Stromal cell of bone marrow (primary cell): Measurements from ENCODE around the gene ADD2.
"Not testable (repeated sequence)": the region's sequence is repeated elsewhere in the genome, so short reads cannot be mapped to it uniquely, and the experiment has no call there.

Experiments
- DNase-seq: peaks from one replicate; pipeline ENCODE4 v3.0.0-alpha.2; 2012; ENCODE audit warnings: low read depth

Gene ADD2, protein sequence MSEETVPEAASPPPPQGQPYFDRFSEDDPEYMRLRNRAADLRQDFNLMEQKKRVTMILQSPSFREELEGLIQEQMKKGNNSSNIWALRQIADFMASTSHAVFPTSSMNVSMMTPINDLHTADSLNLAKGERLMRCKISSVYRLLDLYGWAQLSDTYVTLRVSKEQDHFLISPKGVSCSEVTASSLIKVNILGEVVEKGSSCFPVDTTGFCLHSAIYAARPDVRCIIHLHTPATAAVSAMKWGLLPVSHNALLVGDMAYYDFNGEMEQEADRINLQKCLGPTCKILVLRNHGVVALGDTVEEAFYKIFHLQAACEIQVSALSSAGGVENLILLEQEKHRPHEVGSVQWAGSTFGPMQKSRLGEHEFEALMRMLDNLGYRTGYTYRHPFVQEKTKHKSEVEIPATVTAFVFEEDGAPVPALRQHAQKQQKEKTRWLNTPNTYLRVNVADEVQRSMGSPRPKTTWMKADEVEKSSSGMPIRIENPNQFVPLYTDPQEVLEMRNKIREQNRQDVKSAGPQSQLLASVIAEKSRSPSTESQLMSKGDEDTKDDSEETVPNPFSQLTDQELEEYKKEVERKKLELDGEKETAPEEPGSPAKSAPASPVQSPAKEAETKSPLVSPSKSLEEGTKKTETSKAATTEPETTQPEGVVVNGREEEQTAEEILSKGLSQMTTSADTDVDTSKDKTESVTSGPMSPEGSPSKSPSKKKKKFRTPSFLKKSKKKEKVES

DNA sequence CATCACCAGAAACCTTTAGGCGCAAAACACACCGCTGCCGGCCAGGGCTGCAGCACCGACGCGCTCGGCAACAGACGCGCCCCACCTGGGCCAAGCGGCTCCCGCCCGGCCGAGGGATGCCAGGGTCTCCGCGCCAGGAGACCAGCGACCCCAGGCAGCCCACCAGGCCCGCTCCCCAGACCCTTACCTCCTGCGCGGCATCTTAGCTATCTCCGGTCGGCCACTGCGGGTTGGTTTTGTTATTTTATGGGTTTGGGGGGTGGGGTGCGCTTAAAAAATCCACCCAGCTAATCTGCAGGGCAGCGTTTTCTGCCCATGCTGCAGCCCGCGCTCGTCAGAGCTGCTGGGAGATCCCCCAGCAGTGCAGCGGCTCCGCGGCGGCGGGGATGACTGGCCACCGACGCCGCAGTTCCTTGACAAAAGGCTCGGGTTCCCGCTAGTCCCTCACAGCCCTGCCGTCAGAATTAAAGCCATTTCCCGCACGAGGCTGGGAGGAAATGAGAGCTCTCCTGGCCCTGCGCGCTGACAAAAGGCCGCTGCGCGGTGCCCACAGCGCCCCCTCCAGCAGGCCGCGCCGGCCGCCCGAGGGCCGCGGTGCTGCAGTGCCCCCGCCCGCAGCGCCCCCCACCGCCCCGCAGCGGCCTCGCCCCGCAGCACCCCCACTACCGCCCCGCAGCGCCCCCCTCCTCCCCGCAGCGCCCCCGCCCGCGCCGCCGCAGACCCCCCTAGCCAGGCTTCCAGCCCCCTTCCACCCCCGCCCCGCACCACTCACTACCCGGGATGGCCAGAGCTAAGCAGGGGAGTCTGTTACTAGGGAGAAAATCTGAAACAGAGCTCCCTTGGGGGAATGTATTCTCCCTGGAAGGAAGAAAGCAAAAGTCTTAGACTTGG, at the start of gene ADD2:
Gene ADD2, minus strand, starts transcription at position 502 of the 891 bp plus-strand sequence. CDS start 61,792 bp downstream, outside the sequence.
- DNase-seq: peak; percentile 6

DNA sequence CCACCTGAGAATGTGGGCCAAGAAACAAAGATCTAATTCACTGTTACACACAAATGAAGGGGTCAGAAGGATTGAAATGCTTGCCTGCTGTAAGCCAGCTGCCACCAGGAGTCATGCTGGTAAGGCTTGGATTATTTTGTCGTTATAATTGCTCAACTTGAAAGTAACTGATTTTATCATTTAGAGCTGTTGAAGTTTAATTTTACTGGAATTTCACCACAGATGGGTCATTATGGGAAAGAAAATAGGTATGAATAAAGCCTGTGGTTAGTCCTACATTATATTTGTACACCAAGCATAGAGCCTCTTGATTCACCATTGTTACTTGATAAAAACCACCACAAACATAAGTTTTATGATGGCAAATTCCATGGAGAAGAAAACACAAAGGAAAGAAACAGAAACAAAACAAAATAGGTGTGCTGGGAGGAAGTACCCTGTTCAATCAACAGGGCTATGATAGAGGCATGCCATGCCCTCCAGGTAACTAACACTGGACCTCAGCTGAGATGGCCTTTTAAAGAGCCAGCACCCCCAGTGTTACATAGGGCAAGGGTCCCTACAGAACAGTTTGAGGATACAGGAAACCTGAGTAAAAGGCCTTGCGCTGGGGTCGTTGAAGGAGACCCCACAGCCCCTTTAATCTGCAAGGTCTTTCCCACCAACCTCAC, 49.4 kb upstream of the ADD2 start:
- no peak for DNase-seq

DNA sequence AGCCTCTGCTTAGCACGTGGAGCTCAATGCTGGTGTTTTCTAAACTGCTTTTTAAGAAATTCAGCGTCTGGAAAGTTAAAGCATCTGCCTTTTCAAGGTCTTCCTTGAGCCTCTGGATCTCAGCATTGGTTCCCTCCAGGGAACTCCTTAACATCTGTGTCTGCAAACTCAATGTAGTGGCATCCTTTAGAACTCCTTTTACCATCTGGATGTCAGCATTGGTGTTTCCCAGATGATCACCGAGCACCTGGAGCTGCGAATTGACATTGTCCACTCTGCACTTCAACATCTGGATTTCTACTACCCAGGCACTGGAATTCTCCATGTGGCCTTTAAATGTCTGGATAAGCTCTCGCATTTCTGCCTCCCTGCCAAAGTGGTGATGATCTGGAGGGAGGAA, 48.7 kb upstream of the ADD2 start:
- DNase-seq: no peak

DNA sequence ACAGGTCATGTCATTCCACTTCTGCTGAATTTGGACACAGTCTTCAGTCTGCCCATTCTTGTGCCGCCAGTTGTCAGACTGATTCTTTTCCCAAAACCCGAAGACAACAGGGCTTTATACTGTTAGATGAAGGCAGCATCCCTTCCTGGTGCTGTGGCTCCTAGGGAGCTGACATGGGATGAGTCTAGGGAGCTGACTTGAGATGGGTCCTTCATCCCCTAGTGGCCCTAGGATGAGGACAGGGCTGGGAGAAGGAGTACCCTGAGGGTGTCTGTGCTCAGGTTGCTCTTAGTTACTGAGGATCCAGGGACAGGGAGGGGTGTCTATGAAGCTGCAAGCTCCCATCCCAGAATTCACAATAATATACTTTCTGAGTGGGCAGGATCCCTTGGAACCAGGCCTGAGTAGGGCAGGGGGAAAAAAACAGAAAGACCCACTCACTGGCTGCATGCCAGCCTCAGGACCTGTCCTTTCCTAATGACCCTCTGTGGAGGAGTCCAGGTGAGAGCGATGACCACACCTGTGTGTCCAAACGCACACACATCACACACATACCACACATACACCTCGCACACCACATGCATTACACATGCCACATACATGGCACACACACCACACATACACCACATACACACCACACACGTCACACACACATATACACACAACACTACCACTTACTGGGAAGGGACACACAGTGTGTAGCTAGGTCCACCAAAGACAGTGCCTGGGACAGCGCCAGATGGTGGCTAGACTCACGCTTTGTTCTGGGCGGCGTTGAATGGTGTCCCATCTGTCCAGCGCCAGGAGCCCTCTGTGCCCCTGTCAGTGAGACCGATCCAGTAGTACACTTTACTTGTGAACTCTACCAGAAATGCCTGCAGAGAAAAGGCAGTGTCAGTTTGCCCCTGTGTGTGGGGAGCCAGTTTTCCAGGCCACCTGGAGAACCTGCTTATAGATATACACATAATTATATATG, 41.3 kb upstream of the ADD2 start:
- no peak for DNase-seq

DNA sequence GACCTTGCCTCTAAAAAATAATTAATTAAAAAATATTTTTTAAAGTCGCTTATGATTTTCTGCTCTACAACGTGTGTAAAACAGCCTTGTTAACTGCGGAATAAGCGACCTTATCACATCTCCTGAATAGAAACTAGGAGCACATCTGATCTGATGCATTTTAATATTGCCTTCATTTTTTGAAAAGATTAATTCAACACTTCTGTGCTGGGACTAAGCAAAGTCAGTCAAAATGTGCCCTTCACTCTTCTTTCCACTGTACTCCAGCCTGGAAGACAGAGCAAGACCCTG, 39.8 kb upstream of the ADD2 start:
- no peak for DNase-seq

DNA sequence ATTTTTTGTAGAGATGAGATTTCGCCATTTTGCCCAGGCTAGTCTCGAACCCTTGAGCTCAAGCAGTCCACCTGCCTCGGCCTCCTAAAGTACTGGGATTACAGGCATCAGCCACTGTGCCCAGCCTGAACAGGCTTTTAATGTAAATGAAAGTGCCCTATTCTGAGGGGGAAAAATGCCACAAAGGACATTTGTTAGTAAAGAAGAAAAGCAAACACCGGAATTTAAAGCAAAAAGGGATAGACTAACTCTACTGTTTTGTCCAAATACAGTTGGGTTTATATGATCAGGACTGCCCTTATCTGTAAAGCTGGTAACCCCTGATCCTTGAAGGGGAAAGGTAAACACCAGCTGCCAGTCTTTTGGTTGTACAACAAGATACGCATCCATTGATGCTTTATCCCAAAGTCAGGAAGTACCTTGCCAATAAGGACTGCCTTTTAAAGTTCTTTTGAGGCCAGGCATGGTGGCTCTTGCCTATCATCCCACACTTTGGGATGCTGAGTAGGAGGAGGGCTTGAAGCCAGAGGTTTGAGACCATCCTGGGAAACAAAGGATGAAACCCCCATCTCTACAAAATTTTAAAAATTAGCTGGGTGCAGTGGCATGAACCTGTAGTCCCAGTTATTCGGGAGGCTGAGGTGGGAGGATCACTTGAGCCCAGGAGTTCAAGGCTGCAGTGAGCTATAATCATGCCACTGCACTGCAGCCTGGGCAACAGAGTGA, 39.3 kb upstream of the ADD2 start:
- no peak for DNase-seq

DNA sequence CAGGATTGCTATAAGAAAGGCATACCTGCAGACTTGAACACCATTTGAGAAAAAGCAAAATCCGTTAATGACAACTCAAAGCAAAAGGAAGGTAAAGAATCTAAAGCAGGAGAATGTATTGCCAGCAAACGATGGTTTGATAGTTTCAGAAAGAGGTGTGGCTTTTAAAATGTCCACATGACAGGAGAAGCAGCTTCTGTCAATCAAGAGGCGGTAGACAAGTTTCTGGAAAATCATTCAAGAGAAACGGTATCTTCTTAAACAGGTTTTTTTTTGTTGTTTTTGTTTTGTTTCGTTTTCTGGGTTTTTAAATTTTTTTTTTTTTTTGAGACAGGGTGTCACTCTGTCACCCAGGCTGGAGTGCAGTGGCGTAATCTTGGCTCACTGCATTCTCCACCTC, 38.6 kb upstream of the ADD2 start:
- DNase-seq: no peak

DNA sequence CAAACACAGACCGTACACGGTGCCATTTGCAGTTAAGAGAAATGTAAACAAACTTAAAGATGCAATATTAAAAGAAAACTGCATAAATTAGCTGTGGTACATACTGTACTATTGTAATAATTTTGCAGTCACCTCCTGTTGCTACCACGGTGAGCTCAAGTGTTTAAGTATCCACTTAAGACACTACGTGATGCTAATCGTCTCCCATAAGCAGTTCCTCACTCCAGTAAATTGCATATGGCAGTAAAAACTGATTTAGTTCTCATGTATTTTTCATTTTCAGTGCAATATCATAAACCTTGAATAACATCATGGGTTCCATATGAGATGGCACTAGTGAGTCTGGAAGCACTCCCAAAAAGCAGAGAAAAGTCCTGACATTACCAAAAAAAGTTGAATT, 38.0 kb upstream of the ADD2 start:
- no peak for DNase-seq

DNA sequence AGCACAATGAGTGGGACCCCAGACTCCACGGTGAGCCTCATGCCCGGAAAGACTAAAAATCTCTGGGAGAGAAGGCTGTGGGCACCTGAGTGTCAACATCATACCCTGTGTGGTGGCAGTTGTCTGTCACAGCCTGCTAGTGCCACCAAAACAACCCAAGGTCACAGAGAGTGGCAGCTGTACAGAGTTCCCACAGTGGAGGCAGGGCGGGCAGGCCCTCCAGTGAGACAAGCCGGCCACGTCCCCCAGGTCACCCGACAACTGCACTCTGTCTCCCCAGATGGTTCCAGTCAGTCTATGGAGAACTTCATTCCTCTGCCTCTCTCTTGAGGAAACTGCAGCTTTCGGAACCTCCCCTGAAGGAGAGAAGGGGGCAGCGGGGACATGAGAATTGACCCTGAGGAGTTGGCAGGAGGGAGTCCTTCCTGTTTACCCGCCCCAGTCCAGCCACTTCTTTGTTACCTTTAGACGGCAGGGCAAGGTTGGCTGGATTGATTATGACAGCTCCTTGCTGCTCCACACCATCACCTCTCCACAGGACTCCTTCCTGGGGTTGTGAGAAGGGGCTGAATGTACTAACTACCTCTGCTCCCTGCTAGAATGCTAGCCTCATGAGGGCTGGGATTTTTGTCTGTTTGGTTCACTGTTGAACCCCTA, 33.7 kb upstream of the ADD2 start:
- no peak for DNase-seq

DNA sequence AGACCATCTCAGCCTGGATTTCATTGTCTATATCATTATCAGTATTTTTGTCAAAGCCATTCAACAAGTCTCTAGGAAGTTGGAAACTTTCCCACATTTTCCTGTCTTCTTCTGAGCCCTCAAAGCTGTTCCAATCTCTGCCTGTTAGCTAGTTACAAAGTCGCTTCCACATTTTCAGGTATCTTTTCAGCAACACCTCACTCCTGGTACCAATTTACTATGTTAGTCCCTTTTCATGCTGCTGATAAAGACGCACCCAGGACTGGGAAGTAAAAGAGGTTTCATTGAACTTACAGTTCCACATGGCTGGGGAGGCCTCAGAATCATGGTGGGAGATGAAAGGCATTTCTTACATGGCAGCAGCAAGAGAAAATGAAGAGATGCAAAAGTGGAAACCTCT, 31.7 kb upstream of the ADD2 start:
- no peak for DNase-seq

DNA sequence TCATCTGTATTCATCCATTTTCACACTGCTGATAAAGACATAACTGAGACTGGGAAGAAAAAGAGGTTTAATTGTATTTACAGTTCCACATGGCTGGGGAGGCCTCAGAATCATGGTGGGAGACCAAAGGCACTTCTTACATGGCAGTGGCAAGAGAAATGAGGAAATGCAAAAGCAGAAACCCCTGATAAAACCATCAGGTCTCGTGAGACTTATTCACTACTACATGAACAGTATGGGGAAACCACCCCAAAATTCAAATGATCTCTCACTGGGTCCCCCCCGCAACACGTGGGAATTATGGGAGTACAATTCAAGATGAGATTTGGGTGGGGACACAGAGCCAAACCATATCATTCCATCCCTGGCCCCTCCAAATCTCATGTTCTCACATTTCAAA, 30.0 kb upstream of the ADD2 start:
- not testable (repeated sequence) for DNase-seq

DNA sequence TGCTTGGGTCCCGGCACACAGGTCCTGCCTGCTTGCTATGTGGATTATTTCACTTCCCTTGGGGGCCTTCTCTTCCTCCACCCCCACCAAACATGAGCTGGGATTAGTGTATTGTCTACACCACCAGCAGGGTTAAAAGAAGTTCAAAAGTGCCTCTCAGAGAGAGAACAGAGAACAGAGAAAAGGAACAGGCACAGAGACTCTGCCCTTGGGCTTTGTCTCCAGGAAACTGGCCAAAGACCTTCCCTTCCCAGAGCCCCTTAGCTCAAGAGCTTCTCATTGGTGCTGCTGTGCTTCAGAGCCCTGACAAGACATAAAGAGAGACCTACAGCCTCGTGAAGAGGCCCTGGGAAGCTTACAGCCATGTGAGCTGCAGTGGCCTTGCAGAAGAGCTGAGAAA, 29.5 kb upstream of the ADD2 start:
- no peak for DNase-seq

DNA sequence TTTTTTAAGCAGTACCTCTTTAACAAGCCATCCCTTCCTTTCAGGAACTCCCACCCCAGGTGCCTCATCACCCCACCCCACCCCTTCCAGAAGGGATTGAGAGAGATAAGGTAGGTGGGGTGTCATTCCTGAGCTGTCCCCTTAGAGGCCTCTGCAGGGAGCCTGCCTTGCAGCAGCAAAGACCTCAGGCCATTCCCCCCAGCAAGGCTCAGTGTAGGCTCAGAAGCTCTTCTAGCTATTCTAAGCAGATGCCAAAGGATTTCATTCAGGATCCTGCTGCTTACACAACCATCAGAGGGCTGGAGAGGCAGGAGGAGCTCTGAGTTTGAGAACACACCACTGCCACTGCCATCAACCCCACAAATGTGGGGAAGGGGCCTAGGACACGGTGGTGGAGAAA, 28.3 kb upstream of the ADD2 start:
- DNase-seq: no peak

DNA sequence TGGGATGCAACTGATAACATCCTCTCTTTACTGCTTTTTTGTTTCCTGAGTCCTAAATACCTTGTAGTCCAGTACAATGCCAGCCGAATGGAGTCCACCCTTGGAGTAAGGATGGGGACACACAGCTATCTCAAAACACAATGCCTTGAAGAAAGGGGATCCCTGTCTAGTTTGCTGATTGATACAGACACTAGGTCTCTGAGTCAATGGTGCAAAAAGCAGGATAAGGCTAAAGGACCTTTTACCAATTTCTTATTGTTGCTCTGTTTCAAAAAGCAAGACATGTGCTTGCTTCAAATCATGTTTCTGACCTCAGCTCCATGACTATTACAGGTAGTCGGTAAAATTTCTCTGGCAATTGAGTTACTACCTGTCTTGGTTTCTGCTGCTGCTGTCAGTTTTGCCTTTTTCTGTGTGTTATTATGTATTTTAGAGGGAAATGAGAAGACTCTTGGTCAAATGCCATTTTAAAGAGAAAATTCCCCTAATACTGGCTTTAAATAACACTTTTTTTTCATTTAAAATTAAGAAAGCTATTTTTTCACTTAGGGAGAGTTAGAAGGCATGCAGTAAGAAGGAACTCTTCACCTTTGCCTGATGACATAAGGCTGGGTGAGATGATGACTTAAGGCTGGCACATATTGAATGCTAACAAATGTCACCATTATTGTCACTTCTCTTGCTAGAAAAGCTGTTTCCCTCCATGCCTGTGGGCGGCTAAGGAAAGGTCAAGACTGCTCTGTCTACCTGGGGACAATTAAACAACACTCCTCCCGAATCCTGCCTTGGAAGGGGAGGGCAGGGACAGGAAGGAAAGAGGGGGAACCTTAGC, 27.4 kb upstream of the ADD2 start:
- no peak for DNase-seq

DNA sequence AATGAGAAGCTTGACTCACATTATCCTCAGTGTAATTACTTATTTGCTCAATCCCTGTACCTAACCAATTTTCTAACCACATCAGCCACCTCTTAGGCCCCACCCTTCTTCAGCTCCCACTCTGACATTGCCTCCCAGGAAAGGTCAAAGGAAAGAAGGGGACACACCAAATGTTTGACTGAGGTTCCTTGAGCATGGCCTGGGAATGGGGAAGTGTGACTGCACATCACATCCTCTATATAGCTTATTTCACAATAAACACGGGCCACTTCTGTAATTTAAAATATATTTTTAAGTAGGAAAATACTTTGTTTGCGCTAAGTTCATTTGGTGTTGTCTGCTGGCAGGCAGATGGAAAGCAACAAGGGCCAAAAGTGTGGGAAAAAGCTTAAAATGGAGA, 25.4 kb upstream of the ADD2 start:
- DNase-seq: no peak

DNA sequence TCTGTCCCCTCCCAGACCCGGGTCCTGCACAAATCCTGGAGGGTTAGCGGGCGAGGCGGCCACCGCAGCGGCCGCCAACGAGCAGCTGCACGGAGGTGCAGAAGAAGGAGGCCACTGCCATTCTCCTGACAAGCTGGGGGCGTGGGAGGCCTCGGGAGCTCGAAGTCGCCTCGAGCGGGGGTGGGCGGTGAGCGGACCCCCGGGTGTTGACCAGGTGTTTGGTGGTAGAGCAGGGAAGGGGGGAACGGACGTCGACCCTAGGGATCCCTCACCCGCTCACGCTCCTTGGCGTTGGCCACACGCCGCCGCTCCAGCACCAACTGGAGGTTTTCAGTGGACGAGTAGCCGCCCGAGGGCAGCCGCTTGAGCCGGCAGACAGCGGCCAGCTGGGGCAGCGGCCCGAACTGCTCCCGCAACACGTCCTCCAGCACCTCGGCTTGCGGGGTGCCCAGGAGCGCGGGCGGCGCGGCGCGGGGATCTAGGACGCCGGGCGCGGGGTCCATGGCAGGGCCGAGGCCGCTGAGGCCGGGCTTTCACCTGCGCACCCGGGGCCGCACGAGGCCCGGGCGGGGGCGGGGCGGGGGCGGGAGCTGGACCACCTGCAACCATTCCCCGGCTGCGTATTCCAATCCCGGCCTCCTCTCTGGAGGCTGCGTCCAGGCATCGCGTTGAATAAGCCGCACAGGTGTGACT, 22.3 kb upstream of the ADD2 start, which contains the start of gene FIGLA:
Gene FIGLA, minus strand, starts transcription at position 508 of the 693 bp plus-strand sequence. Its CDS starts 5 bp downstream, at position 503.
- DNase-seq: no peak

DNA sequence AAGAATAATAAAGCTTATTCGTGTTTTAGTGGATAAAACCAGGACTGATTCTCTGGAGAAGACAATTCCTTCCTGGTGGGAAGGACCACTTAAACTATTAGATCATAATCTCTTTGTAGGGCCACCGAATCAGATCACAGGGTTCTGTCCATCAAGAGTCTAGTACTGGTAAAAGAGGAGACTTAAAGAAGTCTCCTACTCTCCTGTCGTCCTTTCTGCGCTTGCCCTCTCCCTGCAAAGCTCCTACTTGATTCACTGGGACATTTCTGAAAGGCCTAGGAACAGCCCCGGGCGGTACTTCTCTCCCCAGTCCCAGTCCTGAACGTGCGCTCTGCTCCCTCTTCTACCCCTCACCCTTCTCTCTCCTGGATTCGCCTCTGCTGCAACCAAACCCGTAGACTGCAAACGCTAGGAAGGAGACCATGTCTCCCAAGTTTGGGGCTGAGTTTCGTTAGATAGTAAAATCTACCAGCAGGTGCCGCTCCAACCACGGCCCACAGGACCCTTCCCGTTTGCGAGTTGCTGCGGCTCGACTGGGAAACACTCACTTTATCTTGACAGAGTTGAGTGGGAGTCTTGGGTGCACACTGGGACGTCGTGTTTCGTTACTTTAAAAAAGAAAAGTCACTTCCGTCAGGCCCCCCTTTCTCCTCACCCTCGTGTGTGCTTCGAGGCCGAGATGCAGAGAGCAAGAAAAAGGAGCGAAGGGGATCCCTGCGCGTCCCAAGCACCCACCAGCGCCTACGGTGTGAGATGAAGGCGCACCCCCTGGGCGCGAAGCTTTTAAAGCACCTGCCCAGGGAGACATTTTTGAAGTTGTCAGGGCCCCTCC, 21.5 kb upstream of the ADD2 start:
- DNase-seq: peak; percentile 25
